GM23338 (cell line): Measurements from ENCODE around the gene TMEM239. TPM values are rescaled to one million over a fixed set of nuclear protein-coding genes. Genes with fewer than 3 reads are reported as not detected.

ENCODE experiments used
- ATAC-seq: fragments of 200-7000 bp; cut with Tn5 transposase; 3 replicates; pipeline ENCODE4 v1.9.1; 2020
- DNase-seq: peaks from one replicate; pipeline ENCODE4 v3.0.0-alpha.2; 2015; ENCODE audit warnings: low spot score
- H2AFZ ChIP-seq: fragments of 200-600 bp; sonication (generic); 2 replicates; pipeline ENCODE4 v1.8.0; 2016; ENCODE audit warnings: antibody characterized with exemption, mild to moderate bottlenecking, moderate library complexity
- H3F3A ChIP-seq: fragments of 200-600 bp; sonication (generic); replicated peaks from 2 replicates; pipeline ENCODE4 v1.8.0; 2017; ENCODE audit warnings: antibody characterized with exemption, mixed run types, low read depth
- H3K27ac ChIP-seq: fragments of 200-600 bp; sonication (generic); 2 replicates; pipeline ENCODE4 v1.6.1; 2016; ENCODE audit warnings: low read depth
- H3K27me3 ChIP-seq: fragments of 200-600 bp; sonication (generic); 2 replicates; pipeline ENCODE4 v1.8.0; 2016; ENCODE audit warnings: mild to moderate bottlenecking, mixed run types, moderate library complexity; ENCODE audit not compliant: insufficient read depth
- H3K36me3 ChIP-seq: fragments of 200-600 bp; sonication (generic); 2 replicates; pipeline ENCODE4 v1.8.0; 2016; ENCODE audit warnings: mild to moderate bottlenecking; ENCODE audit not compliant: insufficient read depth
- H3K4me1 ChIP-seq: fragments of 200-600 bp; sonication (generic); 2 replicates; pipeline ENCODE4 v1.8.0; 2016; ENCODE audit warnings: mild to moderate bottlenecking, moderate library complexity; ENCODE audit not compliant: insufficient read depth
- H3K4me2 ChIP-seq: fragments of 200-600 bp; sonication (generic); 2 replicates; pipeline ENCODE4 v1.7.1; 2017; ENCODE audit warnings: mixed run types
- H3K4me3 ChIP-seq: fragments of 200-600 bp; sonication (generic); 2 replicates; pipeline ENCODE4 v1.6.1; 2016; ENCODE audit warnings: mixed run types
- H3K79me2 ChIP-seq: fragments of 200-600 bp; sonication (generic); replicated peaks from 2 replicates; pipeline ENCODE4 v1.8.0; 2017; ENCODE audit warnings: mild to moderate bottlenecking; ENCODE audit not compliant: insufficient read depth
- H3K9me2 ChIP-seq: fragments of 200-600 bp; sonication (generic); 2 replicates; pipeline ENCODE4 v1.8.0; 2017; ENCODE audit not compliant: insufficient read depth
- H4K20me1 ChIP-seq: fragments of 200-600 bp; sonication (generic); replicated peaks from 2 replicates; pipeline ENCODE4 v1.8.0; 2017; ENCODE audit warnings: mild to moderate bottlenecking; ENCODE audit not compliant: insufficient read depth
- H3K27ac Mint-ChIP-seq: 2 replicates; pipeline ENCODE4 v1.8.0; 2020; ENCODE audit warnings: inconsistent platforms, mild to moderate bottlenecking, moderate library complexity, mixed read lengths
- H3K27me3 Mint-ChIP-seq: 3 replicates; pipeline ENCODE4 v1.8.0; 2022; ENCODE audit warnings: low read depth, mild to moderate bottlenecking, moderate library complexity, mixed read lengths, inconsistent platforms; ENCODE audit not compliant: insufficient read depth, poor library complexity
- H3K36me3 Mint-ChIP-seq: 3 replicates; pipeline ENCODE4 v1.8.0; 2021; ENCODE audit warnings: low read depth, mild to moderate bottlenecking, inconsistent platforms, moderate library complexity, mixed read lengths
- H3K4me1 Mint-ChIP-seq: 3 replicates; pipeline ENCODE4 v1.8.0; 2020; ENCODE audit warnings: mild to moderate bottlenecking, inconsistent platforms, mixed read lengths
- H3K4me3 Mint-ChIP-seq: 3 replicates; pipeline ENCODE4 v1.8.0; 2021; ENCODE audit warnings: moderate library complexity, mild to moderate bottlenecking, inconsistent platforms, mixed read lengths
- H3K9me3 Mint-ChIP-seq: 3 replicates; pipeline ENCODE4 v1.8.0; 2020; ENCODE audit warnings: moderate library complexity, mild to moderate bottlenecking, inconsistent platforms, mixed read lengths
- CREB1 ChIP-seq: fragments of 250-450 bp; sonication (Bioruptor Pico); IDR thresholded peaks from 2 replicates; pipeline ENCODE4 v1.5.0; 2020; ENCODE audit warnings: low read depth, mild to moderate bottlenecking, moderate library complexity
- EZH2phosphoT487 ChIP-seq: fragments of 200-600 bp; sonication (generic); IDR thresholded peaks from one replicate; pipeline ENCODE4 v1.8.1; 2018; ENCODE audit warnings: antibody characterized with exemption; ENCODE audit not compliant: unreplicated experiment
- JUNB ChIP-seq: IDR thresholded peaks from one replicate; pipeline ENCODE4 v1.6.1; 2016; ENCODE audit warnings: antibody characterized with exemption; ENCODE audit not compliant: unreplicated experiment
- NANOG ChIP-seq: IDR thresholded peaks from 2 replicates; pipeline ENCODE4 v1.6.1; 2016; ENCODE audit warnings: antibody characterized with exemption, borderline replicate concordance
- STAT1 ChIP-seq: IDR thresholded peaks from one replicate; pipeline ENCODE4 v1.6.1; 2016; ENCODE audit warnings: antibody characterized with exemption; ENCODE audit not compliant: unreplicated experiment
- ZNF114 ChIP-seq: fragments of 250-450 bp; sonication (Bioruptor Pico); IDR thresholded peaks from 2 replicates; pipeline ENCODE4 v1.5.0; 2020; ENCODE audit warnings: mild to moderate bottlenecking, moderate library complexity
- ZNF331 ChIP-seq: fragments of 250-450 bp; sonication (Bioruptor Pico); IDR thresholded peaks from 2 replicates; pipeline ENCODE4 v1.5.0; 2020; ENCODE audit warnings: low read depth, mild to moderate bottlenecking, moderate library complexity
- polyA plus RNA-seq: library from polyadenylated mRNA; unstranded; fragments of >200 nt; fragmentation: Nextera tagmentation; extraction: Ambion mirVana; gene quantifications from 2 replicates; pipeline ENCODE4 v1.2.1, GENCODE V29; 2016
- total RNA-seq: library from RNA; depleted of rRNA; stranded (reverse); fragments of >200 nt; shearing (Covaris generic); gene quantifications from 2 replicates; pipeline ENCODE4 v1.2.3, GENCODE V29; 2014
- TF ChIP-seq, protein P1 (sequence below): IDR thresholded peaks from one replicate; pipeline ENCODE4 v1.6.1; 2018; ENCODE audit warnings: antibody characterized with exemption; ENCODE audit not compliant: unreplicated experiment

Gene TMEM239
- total and polyA plus RNA-seq, 2 experiments from 2014 or later: not detected

DNA sequence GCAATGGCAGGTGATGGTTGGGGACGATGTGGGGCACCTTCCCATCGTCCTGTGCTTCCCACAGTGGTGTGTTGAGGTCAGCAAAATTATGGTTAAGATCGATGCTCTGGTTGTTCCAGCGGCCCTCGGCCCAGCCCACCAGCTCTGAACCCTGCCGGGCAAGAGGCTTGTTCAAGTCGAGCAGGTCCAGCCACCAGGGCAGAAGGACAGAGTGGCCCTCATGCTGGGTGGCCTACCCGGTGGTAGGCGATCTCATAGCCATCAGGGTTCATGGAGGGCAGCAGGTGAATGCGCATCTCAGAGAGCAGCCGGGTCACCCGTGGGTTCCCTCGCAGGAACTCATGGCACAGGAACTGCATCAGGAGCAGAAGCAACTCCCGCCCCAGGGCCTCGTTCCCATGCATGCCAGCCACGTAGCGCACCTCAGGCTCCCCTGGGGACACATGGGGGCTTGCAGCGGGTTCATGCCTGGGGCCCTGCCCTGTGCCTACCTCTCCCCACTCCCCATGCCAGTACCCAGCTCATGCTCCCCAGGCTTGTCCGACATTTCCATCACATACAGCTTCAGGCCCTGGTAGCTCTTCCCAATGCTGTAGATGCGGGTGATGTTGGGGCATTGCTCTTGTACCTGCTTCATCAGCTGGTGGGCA lies 20.0 kb upstream of the TMEM239 start:
- H3K27ac Mint-ChIP-seq: no peak overlapping the region
- no peak overlapping the region for H3K27ac ChIP-seq
- peaks cover 8% of the 10 kb centered on the region; the same call in 1 of the 2 replicates for H4K20me1 ChIP-seq
- H3K9me3 Mint-ChIP-seq: no peaks in the 10 kb centered on the region
- peaks cover 23% of the 10 kb centered on the region for H3K27me3 ChIP-seq
- no peak overlapping the region for H3K4me2 ChIP-seq
- no peak overlapping the region for H3K4me3 ChIP-seq
- DNase-seq (no peak), ATAC-seq (no peak)
- peaks cover 20% of the 10 kb centered on the region for H3K4me1 Mint-ChIP-seq
- no peaks in the 10 kb centered on the region for H3K79me2 ChIP-seq
- H3K9me2 ChIP-seq: no peaks in the 10 kb centered on the region
- no peaks in the 10 kb centered on the region for H3K36me3 ChIP-seq
- H2AFZ ChIP-seq: no peak overlapping the region
- H3K4me3 Mint-ChIP-seq: no peak overlapping the region
- H3F3A ChIP-seq: 0 out of 2 replicates have a peak, but pooled peaks cover 4% of the 10 kb centered on the region
- no peak for TF ChIP-seq CREB1
- no peak for TF ChIP-seq JUNB
- TF ChIP-seq, protein P1, sequence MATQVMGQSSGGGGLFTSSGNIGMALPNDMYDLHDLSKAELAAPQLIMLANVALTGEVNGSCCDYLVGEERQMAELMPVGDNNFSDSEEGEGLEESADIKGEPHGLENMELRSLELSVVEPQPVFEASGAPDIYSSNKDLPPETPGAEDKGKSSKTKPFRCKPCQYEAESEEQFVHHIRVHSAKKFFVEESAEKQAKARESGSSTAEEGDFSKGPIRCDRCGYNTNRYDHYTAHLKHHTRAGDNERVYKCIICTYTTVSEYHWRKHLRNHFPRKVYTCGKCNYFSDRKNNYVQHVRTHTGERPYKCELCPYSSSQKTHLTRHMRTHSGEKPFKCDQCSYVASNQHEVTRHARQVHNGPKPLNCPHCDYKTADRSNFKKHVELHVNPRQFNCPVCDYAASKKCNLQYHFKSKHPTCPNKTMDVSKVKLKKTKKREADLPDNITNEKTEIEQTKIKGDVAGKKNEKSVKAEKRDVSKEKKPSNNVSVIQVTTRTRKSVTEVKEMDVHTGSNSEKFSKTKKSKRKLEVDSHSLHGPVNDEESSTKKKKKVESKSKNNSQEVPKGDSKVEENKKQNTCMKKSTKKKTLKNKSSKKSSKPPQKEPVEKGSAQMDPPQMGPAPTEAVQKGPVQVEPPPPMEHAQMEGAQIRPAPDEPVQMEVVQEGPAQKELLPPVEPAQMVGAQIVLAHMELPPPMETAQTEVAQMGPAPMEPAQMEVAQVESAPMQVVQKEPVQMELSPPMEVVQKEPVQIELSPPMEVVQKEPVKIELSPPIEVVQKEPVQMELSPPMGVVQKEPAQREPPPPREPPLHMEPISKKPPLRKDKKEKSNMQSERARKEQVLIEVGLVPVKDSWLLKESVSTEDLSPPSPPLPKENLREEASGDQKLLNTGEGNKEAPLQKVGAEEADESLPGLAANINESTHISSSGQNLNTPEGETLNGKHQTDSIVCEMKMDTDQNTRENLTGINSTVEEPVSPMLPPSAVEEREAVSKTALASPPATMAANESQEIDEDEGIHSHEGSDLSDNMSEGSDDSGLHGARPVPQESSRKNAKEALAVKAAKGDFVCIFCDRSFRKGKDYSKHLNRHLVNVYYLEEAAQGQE: no peak
- H3K4me1 ChIP-seq: peaks cover 13% of the 10 kb centered on the region; the same call in 1 of the 2 replicates
- peaks cover 33% of the 10 kb centered on the region for H3K36me3 Mint-ChIP-seq
- peaks cover 16% of the 10 kb centered on the region for H3K27me3 Mint-ChIP-seq

DNA sequence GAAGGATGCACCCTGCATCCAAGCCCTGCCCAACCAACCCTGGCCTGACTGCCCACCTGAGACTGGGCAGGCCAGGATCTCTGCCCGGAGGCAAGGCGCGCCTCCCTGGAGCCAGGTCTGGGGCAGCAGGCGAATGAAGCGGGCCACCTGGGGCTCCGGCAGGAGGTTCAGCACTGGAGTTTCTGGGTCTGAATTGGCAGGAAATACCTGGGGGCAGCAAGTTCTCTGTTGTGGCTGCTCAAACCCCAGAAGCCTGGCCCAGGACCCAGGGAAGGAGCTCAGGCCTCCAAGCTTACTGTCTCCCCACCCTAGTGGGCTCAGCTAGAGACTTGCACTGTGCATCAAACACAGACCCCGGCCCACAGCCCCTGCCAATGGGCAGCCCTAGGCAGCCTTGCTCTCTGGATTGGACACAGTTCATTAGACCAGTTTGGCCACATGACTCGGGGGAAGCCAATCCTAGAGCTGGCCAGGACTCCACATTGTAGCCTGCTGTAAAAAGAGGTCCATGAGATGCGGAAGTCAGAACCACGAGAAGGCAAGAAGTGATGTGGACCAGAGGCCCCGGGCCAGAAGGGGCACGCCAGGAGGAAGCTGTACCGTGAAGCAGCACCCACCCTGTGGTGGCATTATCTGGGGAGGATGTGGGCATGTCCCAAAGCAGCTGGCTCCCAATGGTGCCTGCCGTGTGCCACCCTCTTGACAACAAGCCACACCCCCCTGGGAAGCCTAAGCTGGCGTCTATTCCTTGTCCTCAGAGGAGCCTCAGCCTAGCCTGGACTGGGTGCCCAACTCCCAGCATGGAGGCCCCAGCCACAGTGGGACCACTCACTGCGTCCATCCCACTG lies 18.8 kb upstream of the TMEM239 start:
- Mint-ChIP-seq H3K27ac (no peak overlapping the region), H3K4me3 (no peak overlapping the region), H3K9me3 (no peaks in the 10 kb centered on the region), H3K4me1 (peaks cover 26% of the 10 kb centered on the region), H3K36me3 (peaks cover 33% of the 10 kb centered on the region), H3K27me3 (peaks cover 28% of the 10 kb centered on the region)
- Histone ChIP-seq H3K36me3 (no peaks in the 10 kb centered on the region), H3K4me2 (no peak overlapping the region), H2AFZ (no peak overlapping the region), H3K4me1 (peaks cover 19% of the 10 kb centered on the region; the same call in 1 of the 2 replicates), H3F3A (0 out of 2 replicates have a peak, but pooled peaks cover 4% of the 10 kb centered on the region), H3K9me2 (no peaks in the 10 kb centered on the region), H4K20me1 (peaks cover 4% of the 10 kb centered on the region; the same call in 1 of the 2 replicates), H3K27me3 (peaks cover 35% of the 10 kb centered on the region), H3K4me3 (no peak overlapping the region), H3K79me2 (no peaks in the 10 kb centered on the region), H3K27ac (no peak overlapping the region)
- TF ChIP-seq ZNF114 (no peak), EZH2phosphoT487 (no peak), CREB1 (no peak), NANOG (no peak), ZNF331 (no peak), JUNB (no peak), STAT1 (no peak)
- ATAC-seq: no peak
- no peak for DNase-seq
